Esophagus squamous epithelium (tissue), 5 donors: Measurements from ENCODE around the gene ESRRA. TPM values are rescaled to one million over a fixed set of nuclear protein-coding genes. Genes with fewer than 3 reads are reported as not detected.

ENCODE experiments used
- DNase-seq: peaks from one replicate; lab custom pipeline; 2025; lab: John Stamatoyannopoulos, UW
- H3K27ac ChIP-seq, 4 donors: fragments of 200-600 bp; sonication (generic); one replicate each; pipeline ENCODE4 v1.5.1; 2016 to 2019; ENCODE audit warnings: mild to moderate bottlenecking in 1 of 4
- H3K27me3 ChIP-seq, 4 donors: fragments of 200-600 bp; sonication (generic); 1 replicate in 3 of 4; 2 replicates in 1 of 4; pipeline versions ENCODE4 v1.5.1 to v1.6.0; 2017 to 2021; ENCODE audit warnings: antibody characterized with exemption in 1 of 4
- H3K36me3 ChIP-seq, 3 donors: fragments of 200-600 bp; sonication (generic); one replicate each; pipeline ENCODE4 v1.5.1; 2016 to 2019
- H3K4me1 ChIP-seq, 3 donors: fragments of 200-600 bp; sonication (generic); one replicate each; pipeline ENCODE4 v1.5.1; 2017 to 2019
- H3K4me3 ChIP-seq, 4 donors: fragments of 200-600 bp; sonication (generic); 1 replicate in 3 of 4; 2 replicates in 1 of 4; pipeline ENCODE4 v1.5.1; 2016 to 2019; ENCODE audit warnings: mild to moderate bottlenecking in 2 of 4, moderate library complexity in 1 of 4
- H3K9me3 ChIP-seq, 3 donors: fragments of 200-600 bp; sonication (generic); one replicate each; pipeline ENCODE4 v1.5.1; 2016 to 2019
- CTCF ChIP-seq, 6 experiments: fragments of 450-650 bp in 4 of 6; fragments of 200-600 bp in 2 of 6; sonication (generic) in 2 of 6; IDR thresholded peaks; one replicate each; pipeline ENCODE4 v1.5.1; 2016 to 2019; ENCODE audit warnings: antibody characterized with exemption in 6 of 6, mild to moderate bottlenecking in 4 of 6, moderate library complexity in 4 of 6
- POLR2A ChIP-seq, 4 donors: fragments of 450-650 bp; IDR thresholded peaks; one replicate each; pipeline ENCODE4 v1.6.1; 2017; ENCODE audit warnings: antibody characterized with exemption in 4 of 4, mild to moderate bottlenecking in 4 of 4, moderate library complexity in 3 of 4
- WGBS, 2 donors: methylation state at CpG; one replicate each; pipeline ENCODE4 v1.1.5; 2018; 5-methylcytosine and 5-hydroxymethylcytosine counted together
- intact Hi-C: fragments of 100-400 bp; cut with DNase I; formaldehyde crosslinking; loops from one replicate; pipeline ENCODE4 v1.15.0; 2022
- total RNA-seq, 4 donors: library from RNA; depleted of rRNA; stranded (reverse); fragments of >200 nt; gene quantifications; one replicate each; pipeline ENCODE4 v1.1.0, GENCODE V29; 2016
- donor health status: DM: yes; HTN: yes; CAD: no.

ESRRA gene
- total RNA-seq, 4 donors from 2014 or later, result 81.9 to 131 (median 99.7) TPM

- Histone ChIP-seq H3K4me1 (peaks cover 24 to 37% (median 24%) of the 10 kb centered on the region in 3 donors), H3K4me3 (no peak overlapping the region), H3K9me3 (no peaks in the 10 kb centered on the region), H3K27me3 (no peaks in the 10 kb centered on the region), H3K36me3 (peaks cover 43 to 82% (median 51%) of the 10 kb centered on the region in 3 donors), H3K27ac (no peak overlapping the region)
- WGBS, 2 donors, result 50% methylated on average over 1 of the region's 8 CpGs; no CpG with 5 or more reads in 1 of the 2 donors
- intact Hi-C loops, result no loop called here
- TF ChIP-seq POLR2A (IDR thresholded peaks at IDR 0.05), result no peak
- no peak for TF ChIP-seq CTCF (IDR thresholded peaks at IDR 0.05)
- DNase-seq, result no peak
Observed at GRCh38 chr11:64263947-64264317, 41.4 kb upstream of the ESRRA start.

- Histone ChIP-seq H3K9me3 (no peaks in the 10 kb centered on the region), H3K27me3 (no peaks in the 10 kb centered on the region), H3K4me3 (no peak overlapping the region), H3K27ac (no peak overlapping the region), H3K36me3 (peaks cover 39 to 77% (median 46%) of the 10 kb centered on the region in 3 donors), H3K4me1 (peaks cover 25 to 42% (median 27%) of the 10 kb centered on the region in 3 donors)
- intact Hi-C loops, result no loop called here
- no peak for DNase-seq
- TF ChIP-seq CTCF (IDR thresholded peaks at IDR 0.05) (no peak), POLR2A (IDR thresholded peaks at IDR 0.05) (no peak)
- WGBS, 2 donors, result 83 to 84% methylated on average over 2 to 3 of the region's 10 CpGs
Observed at GRCh38 chr11:64264371-64264852, 40.9 kb upstream of the ESRRA start.

- no peak for DNase-seq
- intact Hi-C loops, result no loop called here
- 82 to 92% methylated on average over 6 to 12 of the region's 35 CpGs for WGBS, 2 donors
- H3K4me3 ChIP-seq, result no peak overlapping the region
- no peaks in the 10 kb centered on the region for H3K27me3 ChIP-seq
- TF ChIP-seq CTCF (IDR thresholded peaks at IDR 0.05) (no peak), POLR2A (IDR thresholded peaks at IDR 0.05) (no peak)
- peak overlapping the region in 1 of 4 donors; percentile 99 for H3K27ac ChIP-seq
- H3K9me3 ChIP-seq, result no peaks in the 10 kb centered on the region
- H3K36me3 ChIP-seq, result peaks cover 31 to 67% (median 37%) of the 10 kb centered on the region in 3 donors
- peaks cover 25 to 44% (median 27%) of the 10 kb centered on the region in 3 donors for H3K4me1 ChIP-seq
Observed at GRCh38 chr11:64265176-64266160, 39.9 kb upstream of the ESRRA start.

GRCh38 chr11:64266339-64266738, 39.0 kb upstream of the ESRRA start:
- peak overlapping the region in 3 of 4 donors; percentile 98 to 99 (median 98) for H3K27ac ChIP-seq
- WGBS, 2 donors, result 58 to 61% methylated on average over 10 to 15 of the region's 15 CpGs
- no peak for DNase-seq
- peaks cover 31 to 58% (median 33%) of the 10 kb centered on the region in 3 donors for H3K36me3 ChIP-seq
- no peaks in the 10 kb centered on the region for H3K9me3 ChIP-seq
- no peak for TF ChIP-seq POLR2A (IDR thresholded peaks at IDR 0.05)
- TF ChIP-seq CTCF (IDR thresholded peaks at IDR 0.05), result no peak
- H3K4me3 ChIP-seq, result no peak overlapping the region
- peaks cover 25 to 45% (median 27%) of the 10 kb centered on the region in 3 donors for H3K4me1 ChIP-seq
- intact Hi-C loops, result no loop called here
- H3K27me3 ChIP-seq, result no peaks in the 10 kb centered on the region
